Mammary epithelial cell (primary cell): Measurements from ENCODE around the gene FRAT2.

Source experiments
- CTCF ChIP-seq, 2 donors: IDR thresholded peaks in 1 of 2; conservative IDR thresholded peaks in 1 of 2; 2 replicates each; pipeline ENCODE4 v1.5.1; 2011 to 2012; ENCODE audit warnings: inconsistent platforms in 2 of 2, low read length in 2 of 2, mild to moderate bottlenecking in 2 of 2, control low read depth in 1 of 2, low read depth in 1 of 2; ENCODE audit not compliant: insufficient read depth in 1 of 2; ENCODE audit errors: extremely low read depth in 1 of 2
- EZH2 ChIP-seq: IDR thresholded peaks from 2 replicates; pipeline ENCODE4 v1.6.1; 2012; ENCODE audit warnings: low read length, inconsistent platforms, borderline replicate concordance

- TF ChIP-seq CTCF (conservative IDR thresholded peaks at IDR 0.05 in 1 of 2, IDR thresholded peaks at IDR 0.05 in 1 of 2; ENCODE audit: extremely low read depth in 1 of 2, insufficient read depth in 1 of 2, low read depth in 1 of 2, low read length in 2 of 2): no peak
- no peak for TF ChIP-seq EZH2
Observed at GRCh38 chr10:97335188-97335619, 675 bp upstream of the FRAT2 start.
